ENCODE results near the gene ARF1.

- TF ChIP-seq CTCF (conservative IDR thresholded peaks at IDR 0.05; ENCODE audit: low read length) (no peak), EZH2phosphoT487 (IDR thresholded peaks at IDR 0.05; ENCODE audit: borderline replicate concordance, low read depth, low read length) (no peak)
Measured at GRCh38 chr1:228122921-228123441, 40.5 kb downstream of the ARF1 start.

Measured in OCI-LY7 (cell line).